Activated CD4-positive, alpha-beta T cell treated with anti-CD3 and anti-CD28 coated beads, Interleukin-10, Interleukin-2, amounts not matched to agents 100 ng/mL and 50 ng/mL, durations not matched to agents 16 hours and 8 hours (primary cell): Measurements from ENCODE around the gene FSTL4.
"Not testable (repeated sequence)": the region's sequence is repeated elsewhere in the genome, so short reads cannot be mapped to it uniquely, and the experiment has no call there.

Experiments
- DNase-seq: peaks from one replicate; pipeline ENCODE4 v3.0.0-alpha.2; 2020

The FSTL4 gene

DNA sequence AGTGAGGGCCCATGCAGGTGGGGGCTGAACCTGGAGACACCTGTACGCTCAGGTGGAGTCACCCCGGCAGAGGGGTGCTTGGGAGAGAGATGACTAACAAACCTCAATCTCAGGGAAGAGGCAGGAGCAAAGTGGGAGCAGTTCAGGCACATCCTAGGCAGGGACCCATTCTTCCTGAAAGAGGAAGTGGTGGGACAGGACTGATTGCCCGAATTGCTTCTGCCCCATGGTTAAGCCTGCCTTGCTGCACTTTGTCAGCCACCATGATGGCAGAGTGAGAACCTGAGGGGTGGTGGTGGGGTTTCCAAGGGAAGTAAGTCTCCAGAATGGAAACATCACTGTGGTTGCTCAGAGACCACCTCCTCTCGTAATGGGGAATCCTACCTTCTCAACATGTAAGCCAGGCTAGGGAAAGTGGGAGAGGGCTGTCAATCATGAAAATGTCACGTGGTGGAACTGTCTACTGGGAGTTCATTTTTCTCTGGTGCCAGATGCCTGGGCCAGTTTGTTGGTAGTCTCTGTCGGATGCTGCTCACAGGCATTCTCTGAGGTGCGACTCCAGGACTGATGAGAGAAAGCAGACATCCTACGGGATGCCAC is 410.2 kb downstream of the FSTL4 start:
- no peak for DNase-seq

- no peak for DNase-seq
These were observed 411.0 kb downstream of the FSTL4 start for GRCh38 chr5:133201310-133201709.

GRCh38 chr5:133200256-133200655 is 412.1 kb downstream of the FSTL4 start:
- DNase-seq = no peak

- DNase-seq = no peak
These were observed 412.7 kb downstream of the FSTL4 start for GRCh38 chr5:133199417-133200178.

DNA sequence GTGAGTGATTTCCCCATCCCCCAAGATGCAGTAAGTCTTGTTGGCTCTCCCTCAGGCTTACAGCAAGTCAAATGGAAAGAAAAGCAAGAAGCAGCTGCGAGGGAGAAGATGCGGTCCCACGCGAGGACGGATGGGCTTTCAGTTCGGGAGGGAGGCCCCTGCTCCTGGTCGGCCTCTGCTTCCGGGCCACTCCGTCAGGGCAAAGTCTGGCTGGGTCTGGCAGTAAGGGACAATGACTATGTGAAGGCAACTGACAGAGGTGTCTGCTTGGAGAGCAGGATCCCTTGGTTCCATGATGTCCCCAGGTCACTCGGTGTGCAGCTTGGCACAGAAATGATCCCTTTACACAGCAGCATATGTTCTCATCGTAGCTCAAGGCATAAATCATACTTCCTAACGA is 413.8 kb downstream of the FSTL4 start:
- DNase-seq = no peak

DNA sequence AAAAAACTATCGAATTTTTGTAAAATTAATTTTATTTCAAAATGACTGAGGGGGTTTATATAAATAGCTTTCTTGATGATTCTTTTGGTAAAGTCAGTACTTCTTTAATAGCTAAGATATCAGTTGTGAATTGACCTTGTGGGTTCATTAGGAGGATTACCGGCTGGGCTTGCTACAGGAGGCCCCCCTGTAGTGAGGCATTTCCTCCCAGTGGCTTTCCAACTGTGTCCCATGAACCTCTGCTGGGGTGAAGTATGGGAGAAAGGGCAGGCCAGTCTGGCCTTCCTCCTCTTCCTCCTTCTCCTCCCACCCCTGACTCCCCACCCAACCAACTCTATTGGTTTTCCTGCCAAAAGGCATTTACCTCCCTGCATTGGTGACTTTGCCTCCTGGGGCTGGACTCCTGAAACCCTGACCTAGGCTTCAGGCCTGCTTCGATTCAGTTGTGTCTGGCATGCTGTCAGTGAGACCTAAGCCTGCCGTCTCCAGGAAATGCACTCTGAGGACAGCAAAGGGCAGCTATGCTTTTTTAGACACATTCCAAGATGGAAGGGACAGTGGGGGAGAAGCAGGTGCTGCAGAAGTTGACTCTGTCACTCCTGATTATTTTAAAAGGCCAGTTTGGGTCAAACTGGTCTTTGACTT is 415.8 kb downstream of the FSTL4 start:
- no peak for DNase-seq

DNA sequence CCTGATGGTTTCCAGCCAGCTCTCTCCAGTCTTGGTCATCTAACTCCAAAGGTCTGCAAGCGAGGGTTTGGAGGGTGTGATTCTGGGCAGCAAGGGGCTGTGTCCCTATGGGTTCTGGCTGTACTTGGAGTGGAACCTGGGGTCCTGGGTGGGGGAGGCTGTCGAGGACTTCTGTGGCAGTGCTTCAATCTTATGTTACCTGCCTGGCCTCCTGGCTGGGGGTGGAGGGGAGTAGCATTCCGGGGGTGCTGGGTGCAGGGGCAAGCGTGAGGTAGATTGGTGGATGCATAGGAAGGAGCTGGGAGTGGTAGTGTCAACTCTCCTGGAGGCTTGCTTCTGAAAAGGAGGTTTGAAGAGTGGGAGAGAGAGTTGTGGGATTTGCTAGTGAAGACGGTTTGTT is 417.1 kb downstream of the FSTL4 start:
- DNase-seq = no peak

- no peak for DNase-seq
These were observed 418.5 kb downstream of the FSTL4 start for GRCh38 chr5:133193794-133194193.

DNA sequence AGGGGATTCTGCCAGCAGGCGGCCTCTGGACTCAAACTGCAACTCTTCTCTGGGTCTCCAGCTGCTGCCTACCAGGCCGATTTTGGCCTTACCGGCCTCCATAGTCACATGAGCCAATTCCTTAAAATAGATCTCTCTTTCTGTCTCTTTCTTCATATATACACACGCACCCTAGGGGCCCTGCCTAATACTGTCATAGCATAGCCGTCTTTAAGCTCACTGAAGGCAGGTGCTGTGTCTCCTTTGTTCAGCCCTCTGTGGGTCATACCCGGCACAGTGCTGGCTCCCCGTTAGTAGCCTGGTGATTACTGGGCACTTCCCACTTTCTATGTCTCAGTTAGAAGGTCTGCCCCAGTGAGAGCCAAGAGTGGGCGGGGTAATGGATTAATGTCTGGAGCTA is 419.6 kb downstream of the FSTL4 start:
- no peak for DNase-seq

GRCh38 chr5:133189881-133190280 is 422.5 kb downstream of the FSTL4 start:
- DNase-seq = no peak

DNA sequence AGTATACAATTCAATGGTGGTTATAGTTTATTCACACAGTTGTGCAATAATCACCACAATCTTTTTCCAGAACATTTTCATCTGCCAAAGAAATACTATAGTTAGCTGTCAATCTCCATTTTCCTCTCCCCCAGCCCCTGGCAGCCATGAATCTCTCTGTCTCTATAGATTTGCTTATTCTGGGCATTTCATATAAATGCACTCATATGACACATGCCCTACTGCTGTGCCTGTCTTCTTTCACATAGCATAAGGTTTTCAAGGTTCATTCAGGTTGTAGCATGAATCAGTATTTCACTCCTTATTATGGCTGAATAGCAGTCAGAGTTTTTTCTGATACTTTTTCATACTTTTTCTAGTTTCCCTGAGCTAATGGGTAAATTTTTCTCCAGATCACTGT is 432.9 kb downstream of the FSTL4 start:
- no peak for DNase-seq

- DNase-seq = not testable (repeated sequence)
These were observed 441.5 kb downstream of the FSTL4 start for GRCh38 chr5:133170756-133171387.

GRCh38 chr5:133164759-133165158 is 447.6 kb downstream of the FSTL4 start:
- DNase-seq = no peak

- DNase-seq = no peak
These were observed 448.5 kb downstream of the FSTL4 start for GRCh38 chr5:133163839-133164238.

- DNase-seq = no peak
These were observed 452.8 kb downstream of the FSTL4 start for GRCh38 chr5:133159543-133159942.

DNA sequence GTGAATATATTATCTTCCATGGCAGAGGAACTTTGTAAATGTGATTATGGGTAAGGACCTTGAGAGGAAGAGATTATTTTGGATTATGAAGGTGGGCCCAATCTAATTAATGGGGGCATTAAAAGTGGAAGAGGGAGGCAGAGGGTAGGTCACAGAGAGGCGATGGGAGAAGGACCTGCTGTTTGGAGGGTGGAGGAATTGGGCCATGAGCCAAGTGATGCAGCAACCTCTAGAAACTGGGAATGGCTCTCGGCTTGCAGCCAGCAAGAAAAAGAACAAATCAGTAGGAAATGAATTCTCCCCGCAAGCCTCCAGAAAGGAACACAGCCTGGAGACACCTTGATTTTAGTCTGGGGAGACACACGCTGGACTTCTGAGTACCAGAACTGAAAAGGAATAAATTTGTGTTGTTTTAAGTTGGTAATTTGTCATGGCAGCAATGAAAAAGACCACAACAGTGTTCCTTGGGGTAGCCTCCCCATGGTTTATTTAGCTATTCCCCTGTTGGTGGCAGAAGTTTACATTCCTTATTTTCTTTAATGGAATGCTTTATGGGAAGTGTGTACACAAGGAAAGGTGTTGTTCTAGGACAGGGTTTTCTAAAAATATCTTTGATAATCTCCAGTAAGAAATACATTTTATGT is 456.9 kb downstream of the FSTL4 start:
- DNase-seq = no peak

GRCh38 chr5:133154274-133155075 is 457.9 kb downstream of the FSTL4 start:
- DNase-seq = no peak

- no peak for DNase-seq
These were observed 461.3 kb downstream of the FSTL4 start for GRCh38 chr5:133150909-133151544.

DNA sequence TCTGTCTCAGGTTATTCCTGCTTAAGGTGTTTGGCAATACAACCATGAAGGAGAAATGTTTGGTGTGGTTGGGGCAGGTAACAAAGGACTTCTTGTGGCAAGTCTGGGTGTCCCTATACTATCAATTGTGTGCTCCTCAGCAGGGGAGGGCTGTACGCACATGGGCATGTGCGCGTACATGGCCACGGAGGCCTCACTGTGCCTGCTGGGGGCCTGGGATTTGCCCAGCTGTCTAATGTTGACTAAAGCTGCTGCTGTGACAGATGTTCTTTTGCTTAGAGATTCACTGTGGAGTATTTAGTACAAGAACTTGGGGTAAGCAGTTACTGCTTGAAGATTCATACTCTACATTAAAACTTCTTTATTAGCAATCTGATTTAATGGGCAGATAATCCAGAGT is 463.0 kb downstream of the FSTL4 start:
- DNase-seq = no peak

GRCh38 chr5:133147815-133148567 is 464.4 kb downstream of the FSTL4 start:
- DNase-seq = no peak

DNA sequence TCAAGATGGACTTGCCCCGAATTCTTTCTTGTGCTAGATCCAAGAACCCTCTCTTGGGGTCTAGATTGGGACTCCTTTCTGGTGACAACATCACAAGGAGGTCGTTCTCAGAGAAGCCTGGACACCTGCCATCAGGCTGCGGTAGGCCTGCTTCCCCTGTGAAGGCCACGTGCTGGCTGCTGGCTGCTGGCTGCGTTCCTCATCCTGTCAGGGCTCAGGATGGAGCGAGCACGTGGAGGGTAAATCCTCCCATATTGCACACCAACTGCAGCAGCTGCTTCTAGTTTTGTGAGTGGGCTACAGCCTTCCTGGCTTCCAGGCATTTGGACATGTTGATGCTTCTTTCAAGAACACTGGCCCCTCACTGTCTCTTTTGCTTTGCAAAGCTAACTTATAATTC is 464.9 kb downstream of the FSTL4 start:
- DNase-seq = no peak
